DMS 273 (cell line): ENCODE data around the gene MRRF.

Source experiments
- DNase-seq: peaks from one replicate; lab custom pipeline; 2025; ENCODE audit not compliant: unreplicated experiment; lab: John Stamatoyannopoulos, UW

The MRRF gene

GRCh38 chr9:122377241-122378164 is 112.8 kb downstream of the MRRF start:
- DNase-seq, result no peak

GRCh38 chr9:122378236-122378635 is 113.6 kb downstream of the MRRF start:
- DNase-seq, result no peak

GRCh38 chr9:122379340-122379739 is 114.7 kb downstream of the MRRF start:
- peak; percentile 20 for DNase-seq

- no peak for DNase-seq
Measured at GRCh38 chr9:122380293-122380692, 115.6 kb downstream of the MRRF start.
